Heart left ventricle (tissue), 13 donors: ENCODE measurements around the gene TMEM272.

Experiments used
- POLR2A ChIP-seq, 2 donors: fragments of 450-650 bp; IDR thresholded peaks; one replicate each; pipeline ENCODE4 v1.6.1; 2017; ENCODE audit warnings: antibody characterized with exemption in 2 of 2, mild to moderate bottlenecking in 2 of 2, moderate library complexity in 2 of 2
- TF ChIP-seq, protein P1 (sequence below), 12 donors: fragments of 200-600 bp; sonication (generic) in 4 of 12; IDR thresholded peaks; one replicate each; pipeline versions ENCODE4 v1.5.0 to v1.8.0; 2018 to 2022; ENCODE audit warnings: antibody characterized with exemption in 12 of 12, mild to moderate bottlenecking in 5 of 12
- donor health status: ischemic (EF 13 %, LVEDD 7.1; RV severe dilation, severe dysfunction).
- donor health status: DM: no; HTN: yes; CAD: no.
- donor health status: DM: no; HTN: no; CAD: no.
- donor health status: ischemic (EF 25% LVEDD 6.9; RV normal size, moderate dysfunction).
- donor health status: ischemic (EF 25% LVEDD 5.7; RV mildly dilated, moderate dysfunction).
- donor health status: ischemic (EF 35%, LVEDD 5.7; RV mildly dilated, moderate dysfunction).
- donor health status: nonischemic (EF 11% LVEDD 7.7; RV severe dilation, severe dysfunction).
- donor health status: DM: yes; HTN: yes; CAD: no.
- donor health status: PGD.
- donor health status: ischemic (EF 29% LVEDD 5.4; RV normal size, mild dysfunction).
- donor health status: nonischemic (EF 23%, LVEDD 6.1; RV moderate dilation, normal function).

DNA sequence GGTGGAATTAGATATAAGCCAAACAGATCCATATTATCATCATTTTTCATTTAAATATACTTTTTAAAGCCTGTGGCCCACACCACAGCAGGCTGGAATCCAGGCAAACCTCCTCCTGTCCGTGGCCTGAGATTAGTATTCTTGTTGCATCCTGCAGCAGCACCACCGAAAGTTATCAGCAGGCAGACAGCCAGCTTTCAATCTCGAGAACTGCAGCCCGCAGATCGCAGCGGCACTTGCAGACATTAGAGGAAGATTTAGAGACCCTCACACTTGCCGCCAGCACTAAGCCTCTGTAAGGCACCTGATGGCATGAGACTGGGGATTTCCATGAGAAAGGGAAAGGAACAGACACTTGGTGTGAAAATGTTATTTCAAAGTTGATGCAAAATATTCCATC lies 48.4 kb downstream of the TMEM272 start:
- TF ChIP-seq, protein P1, sequence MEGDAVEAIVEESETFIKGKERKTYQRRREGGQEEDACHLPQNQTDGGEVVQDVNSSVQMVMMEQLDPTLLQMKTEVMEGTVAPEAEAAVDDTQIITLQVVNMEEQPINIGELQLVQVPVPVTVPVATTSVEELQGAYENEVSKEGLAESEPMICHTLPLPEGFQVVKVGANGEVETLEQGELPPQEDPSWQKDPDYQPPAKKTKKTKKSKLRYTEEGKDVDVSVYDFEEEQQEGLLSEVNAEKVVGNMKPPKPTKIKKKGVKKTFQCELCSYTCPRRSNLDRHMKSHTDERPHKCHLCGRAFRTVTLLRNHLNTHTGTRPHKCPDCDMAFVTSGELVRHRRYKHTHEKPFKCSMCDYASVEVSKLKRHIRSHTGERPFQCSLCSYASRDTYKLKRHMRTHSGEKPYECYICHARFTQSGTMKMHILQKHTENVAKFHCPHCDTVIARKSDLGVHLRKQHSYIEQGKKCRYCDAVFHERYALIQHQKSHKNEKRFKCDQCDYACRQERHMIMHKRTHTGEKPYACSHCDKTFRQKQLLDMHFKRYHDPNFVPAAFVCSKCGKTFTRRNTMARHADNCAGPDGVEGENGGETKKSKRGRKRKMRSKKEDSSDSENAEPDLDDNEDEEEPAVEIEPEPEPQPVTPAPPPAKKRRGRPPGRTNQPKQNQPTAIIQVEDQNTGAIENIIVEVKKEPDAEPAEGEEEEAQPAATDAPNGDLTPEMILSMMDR (IDR thresholded peaks at IDR 0.05): no peak
- TF ChIP-seq POLR2A (IDR thresholded peaks at IDR 0.05): no peak
